Neutrophil (primary cell): ENCODE data around the gene KMT5C.

Source experiments
- H3K27ac ChIP-seq: fragments of 200-600 bp; sonication (generic); 2 replicates; pipeline ENCODE4 v1.5.1; 2016; ENCODE audit warnings: mild to moderate bottlenecking, moderate library complexity
- H3K27me3 ChIP-seq: fragments of 200-600 bp; sonication (generic); 2 replicates; pipeline ENCODE4 v1.6.0; 2016; ENCODE audit warnings: mild to moderate bottlenecking
- H3K36me3 ChIP-seq: fragments of 200-600 bp; sonication (generic); 2 replicates; pipeline ENCODE4 v1.5.1; 2017
- H3K4me1 ChIP-seq, 2 experiments: fragments of 200-600 bp in 1 of 2; sonication (generic) in 1 of 2; 1 replicate in 1 of 2; 2 replicates in 1 of 2; pipeline versions ENCODE4 v1.5.1 to v1.6.1; 2013 to 2016; ENCODE audit warnings: low read depth in 1 of 2, low read length in 1 of 2, mild to moderate bottlenecking in 1 of 2, moderate library complexity in 1 of 2; ENCODE audit not compliant: control insufficient read depth in 1 of 2, insufficient read depth in 1 of 2
- H3K4me3 ChIP-seq, 2 experiments: fragments of 200-600 bp in 1 of 2; sonication (generic) in 1 of 2; 1 replicate in 1 of 2; 2 replicates in 1 of 2; pipeline ENCODE4 v1.5.1; 2013 to 2016; ENCODE audit warnings: low read depth in 1 of 2, low read length in 1 of 2, mild to moderate bottlenecking in 1 of 2, moderate library complexity in 1 of 2
- H3K9me3 ChIP-seq: fragments of 200-600 bp; sonication (generic); 2 replicates; pipeline ENCODE4 v1.5.1; 2016
- CTCF ChIP-seq: fragments of 200-600 bp; sonication (generic); IDR thresholded peaks from 2 replicates; pipeline ENCODE4 v1.5.1; 2016; ENCODE audit warnings: antibody characterized with exemption

The KMT5C gene

GRCh38 chr19:55385724-55386492 is 46.2 kb downstream of the KMT5C start, which contains the start of gene RPL28:
TSS of gene RPL28 (plus strand) at chr19:55385932. CDS start at chr19:55386358, 426 bp downstream.
- Histone ChIP-seq H3K36me3 (peaks cover 37% of the 10 kb centered on the region), H3K27me3 (peaks cover 21% of the 10 kb centered on the region), H3K9me3 (no peaks in the 10 kb centered on the region), H3K4me3 (peak within 1 kb of the TSS; percentile 78 to 100), H3K27ac (peak within 1 kb of the TSS; percentile 88), H3K4me1 (peaks cover 43 to 47% of the 10 kb centered on the region in 2 experiments)
- TF ChIP-seq CTCF, result peak; percentile 46

GRCh38 chr19:55386493-55386971 is 46.9 kb downstream of the KMT5C start:
- Histone ChIP-seq H3K27ac (peak overlapping the region; percentile 88), H3K36me3 (peaks cover 37% of the 10 kb centered on the region), H3K4me1 (peaks cover 43 to 47% of the 10 kb centered on the region in 2 experiments), H3K9me3 (no peaks in the 10 kb centered on the region), H3K27me3 (peaks cover 19% of the 10 kb centered on the region), H3K4me3 (peak overlapping the region; percentile 78 to 100)
- no peak for TF ChIP-seq CTCF

GRCh38 chr19:55387736-55388497 is 48.2 kb downstream of the KMT5C start:
- H3K4me1 ChIP-seq, result peaks cover 42 to 44% of the 10 kb centered on the region in 2 experiments

GRCh38 chr19:55389386-55390317 is 50.0 kb downstream of the KMT5C start:
- peaks cover 30 to 32% of the 10 kb centered on the region in 2 experiments for H3K4me1 ChIP-seq
- peaks cover 44% of the 10 kb centered on the region for H3K36me3 ChIP-seq
- H3K4me3 ChIP-seq, result no peak overlapping the region
- TF ChIP-seq CTCF, result no peak
- H3K27me3 ChIP-seq, result no peaks in the 10 kb centered on the region
- H3K9me3 ChIP-seq, result no peaks in the 10 kb centered on the region
- no peak overlapping the region for H3K27ac ChIP-seq

More at GRCh38 chr19:55387736-55388497, 48.2 kb downstream of the KMT5C start:
- Histone ChIP-seq H3K9me3 (no peaks in the 10 kb centered on the region), H3K36me3 (peaks cover 44% of the 10 kb centered on the region), H3K4me3 (peak overlapping the region in 1 of 2 experiments; percentile 78), H3K27me3 (peaks cover 5% of the 10 kb centered on the region), H3K27ac (no peak overlapping the region)
- TF ChIP-seq CTCF, result no peak

- H3K4me1 ChIP-seq, result peaks cover 22 to 27% of the 10 kb centered on the region in 2 experiments
- peaks cover 44% of the 10 kb centered on the region for H3K36me3 ChIP-seq
- no peak overlapping the region for H3K27ac ChIP-seq
Observed at GRCh38 chr19:55390461-55390880, 50.8 kb downstream of the KMT5C start.

More at GRCh38 chr19:55390461-55390880, 50.8 kb downstream of the KMT5C start:
- no peaks in the 10 kb centered on the region for H3K27me3 ChIP-seq
- H3K9me3 ChIP-seq, result no peaks in the 10 kb centered on the region
- no peak overlapping the region for H3K4me3 ChIP-seq
- TF ChIP-seq CTCF, result no peak
